Endodermal cell (in vitro differentiated cells): ENCODE results near the gene MRPL20. TPM values are rescaled to one million over a fixed set of nuclear protein-coding genes. Genes with fewer than 3 reads are reported as not detected.

Source experiments
- DNase-seq: peaks from one replicate; pipeline ENCODE4 v3.0.0-alpha.2; 2017
- H3K27ac ChIP-seq: 2 replicates; pipeline ENCODE4 v1.5.1; 2013; ENCODE audit warnings: mild to moderate bottlenecking, low read depth, low read length, moderate library complexity
- H3K27me3 ChIP-seq: 2 replicates; pipeline ENCODE4 v1.6.1; 2013; ENCODE audit warnings: mild to moderate bottlenecking, low read length, moderate library complexity; ENCODE audit not compliant: insufficient read depth, control insufficient read depth, poor library complexity, severe bottlenecking
- H3K36me3 ChIP-seq: 2 replicates; pipeline ENCODE4 v1.7.0; 2013; ENCODE audit warnings: mild to moderate bottlenecking, low read length, moderate library complexity; ENCODE audit not compliant: control insufficient read depth, insufficient read depth
- H3K4me1 ChIP-seq: one replicate; pipeline ENCODE4 v1.7.0; 2013; ENCODE audit warnings: low read length; ENCODE audit not compliant: control insufficient read depth, insufficient read depth
- H3K4me3 ChIP-seq: 2 replicates; pipeline ENCODE4 v1.5.1; 2013; ENCODE audit warnings: mild to moderate bottlenecking, low read length, moderate library complexity
- H3K9ac ChIP-seq: 2 replicates; pipeline ENCODE4 v1.6.1; 2013; ENCODE audit warnings: mild to moderate bottlenecking, low read length, moderate library complexity; ENCODE audit not compliant: poor library complexity, severe bottlenecking; ENCODE audit errors: extremely low read depth
- H3K9me3 ChIP-seq: 2 replicates; pipeline ENCODE4 v1.6.1; 2013; ENCODE audit warnings: mild to moderate bottlenecking, low read length, moderate library complexity; ENCODE audit not compliant: control insufficient read depth
- H3K27ac Mint-ChIP-seq: 2 replicates; pipeline ENCODE4 v1.8.0; 2020; ENCODE audit warnings: mixed read lengths
- H3K27me3 Mint-ChIP-seq: 2 replicates; pipeline ENCODE4 v1.8.0; 2021; ENCODE audit warnings: mild to moderate bottlenecking, mixed read lengths; ENCODE audit not compliant: insufficient read depth
- H3K36me3 Mint-ChIP-seq: 2 replicates; pipeline ENCODE4 v1.8.0; 2020; ENCODE audit warnings: low read depth, mixed read lengths
- H3K4me1 Mint-ChIP-seq: 2 replicates; pipeline ENCODE4 v1.8.0; 2020; ENCODE audit warnings: mixed read lengths
- H3K4me3 Mint-ChIP-seq: 2 replicates; pipeline ENCODE4 v1.8.0; 2020; ENCODE audit warnings: mild to moderate bottlenecking, moderate library complexity, mixed read lengths
- H3K9me3 Mint-ChIP-seq: 2 replicates; pipeline ENCODE4 v1.8.0; 2020; ENCODE audit warnings: mild to moderate bottlenecking, mixed read lengths
- CTCF ChIP-seq: fragments of 200-600 bp; sonication (generic); conservative IDR thresholded peaks from 2 replicates; pipeline ENCODE4 v1.5.0; 2021; ENCODE audit warnings: antibody characterized with exemption, mild to moderate bottlenecking
- WGBS, 2 experiments: methylation state at CpG; one replicate each; pipeline versions ENCODE4 v1.1.5 to v1.1.7; 2013; ENCODE audit warnings: missing lambda C conversion rate in 2 of 2, mixed read lengths in 1 of 2; ENCODE audit not compliant: insufficient coverage in 1 of 2, insufficient read length in 1 of 2; 5-methylcytosine and 5-hydroxymethylcytosine counted together
- total RNA-seq, 2 donors: library from RNA; stranded (reverse); fragmentation: NEBNext Ultra II Directional in 1 of 2; extraction: Animal tissue kit (Norgen Biotek cat#: 25700) in 1 of 2; gene quantifications; 2 replicates in 1 of 2; 3 replicates in 1 of 2; pipeline ENCODE4 v1.2.1, GENCODE V29; 2021

Gene MRPL20
- total RNA-seq, 2 donors from 2014 or later: 109 to 129 TPM

DNA sequence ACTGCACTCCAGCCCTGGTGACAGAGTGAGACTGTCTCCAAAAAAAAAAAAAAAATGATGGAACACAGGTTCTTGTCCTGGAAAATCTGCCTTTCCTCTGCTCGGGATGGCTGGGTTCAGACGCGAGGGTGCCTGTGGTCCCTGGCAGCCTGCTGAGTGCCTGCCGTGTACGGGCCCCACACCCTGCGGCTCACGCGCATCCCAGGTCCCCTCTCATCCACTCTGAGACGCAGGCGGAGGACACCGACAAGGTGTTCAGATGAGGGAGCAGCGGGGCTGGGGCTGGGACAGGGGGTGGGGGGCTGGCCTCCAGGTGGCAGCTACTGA, 18.3 kb upstream of the MRPL20 start:
- Histone ChIP-seq H3K36me3 (no peaks in the 10 kb centered on the region), H3K9ac (no peak overlapping the region), H3K27me3 (no peaks in the 10 kb centered on the region), H3K27ac (no peak overlapping the region), H3K9me3 (no peaks in the 10 kb centered on the region), H3K4me3 (no peak overlapping the region), H3K4me1 (peaks cover 16% of the 10 kb centered on the region)
- H3K27ac Mint-ChIP-seq: no peak overlapping the region
- no peak for TF ChIP-seq CTCF
- H3K4me1 Mint-ChIP-seq: peaks cover 18% of the 10 kb centered on the region
- peaks cover 3% of the 10 kb centered on the region for H3K9me3 Mint-ChIP-seq
- WGBS, 2 experiments: 78 to 88% methylated on average over 4 to 12 of the region's 12 CpGs
- peaks cover 5% of the 10 kb centered on the region for H3K27me3 Mint-ChIP-seq
- DNase-seq: no peak
- H3K36me3 Mint-ChIP-seq: no peaks in the 10 kb centered on the region
- no peak overlapping the region for H3K4me3 Mint-ChIP-seq

- DNase-seq: no peak
- H3K27ac ChIP-seq: no peak overlapping the region
- Mint-ChIP-seq H3K4me3 (no peak overlapping the region), H3K9me3 (peaks cover 3% of the 10 kb centered on the region), H3K27me3 (peaks cover 5% of the 10 kb centered on the region), H3K27ac (no peak overlapping the region), H3K4me1 (peaks cover 12% of the 10 kb centered on the region), H3K36me3 (no peaks in the 10 kb centered on the region)
- H3K9me3 ChIP-seq: no peaks in the 10 kb centered on the region
- no peak overlapping the region for H3K9ac ChIP-seq
- 92 to 96% methylated on average over 14 to 15 of the region's 15 CpGs for WGBS, 2 experiments
- no peaks in the 10 kb centered on the region for H3K27me3 ChIP-seq
- peaks cover 13% of the 10 kb centered on the region for H3K4me1 ChIP-seq
- no peaks in the 10 kb centered on the region for H3K36me3 ChIP-seq
- no peak overlapping the region for H3K4me3 ChIP-seq
- no peak for TF ChIP-seq CTCF
These were observed 17.6 kb upstream of the MRPL20 start for GRCh38 chr1:1424707-1425106.

DNA sequence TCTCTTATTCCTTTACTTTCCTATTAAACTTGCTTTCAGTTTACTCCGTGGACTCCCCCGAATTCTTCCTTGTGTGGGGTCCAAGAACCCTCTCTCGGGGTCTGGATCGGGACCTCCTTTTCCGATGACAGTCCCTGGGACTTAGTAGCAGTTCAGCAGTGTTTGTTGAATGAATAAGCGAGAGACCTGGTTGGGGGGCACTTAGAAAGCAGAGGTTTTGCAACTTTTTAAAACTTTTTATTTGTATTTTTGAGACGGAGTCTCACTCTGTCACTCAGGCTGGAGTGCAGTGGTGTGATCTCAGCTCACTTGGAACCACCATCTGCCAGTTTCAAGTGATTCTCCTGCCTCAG, 16.1 kb upstream of the MRPL20 start:
- no peaks in the 10 kb centered on the region for H3K27me3 ChIP-seq
- no peak for DNase-seq
- H3K9me3 Mint-ChIP-seq: no peaks in the 10 kb centered on the region
- no peak overlapping the region for H3K4me3 Mint-ChIP-seq
- H3K36me3 ChIP-seq: no peaks in the 10 kb centered on the region
- TF ChIP-seq CTCF: no peak
- WGBS, 2 experiments: 96% methylated on average over 6 to 7 of the region's 7 CpGs
- no peaks in the 10 kb centered on the region for H3K36me3 Mint-ChIP-seq
- peaks cover 13% of the 10 kb centered on the region for H3K4me1 Mint-ChIP-seq
- no peaks in the 10 kb centered on the region for H3K9me3 ChIP-seq
- no peak overlapping the region for H3K4me3 ChIP-seq
- H3K4me1 ChIP-seq: peaks cover 13% of the 10 kb centered on the region
- H3K27me3 Mint-ChIP-seq: peaks cover 5% of the 10 kb centered on the region
- H3K9ac ChIP-seq: no peak overlapping the region
- H3K27ac Mint-ChIP-seq: peak overlapping the region; percentile 86
- H3K27ac ChIP-seq: no peak overlapping the region
